CD4-positive, alpha-beta T cell treated with Interleukin-15 for 1 hour (primary cell): Measurements from ENCODE around the gene AFDN.

ENCODE experiments used
- DNase-seq: peaks from one replicate; pipeline ENCODE4 v3.0.0-alpha.2; 2020

Gene AFDN

DNA sequence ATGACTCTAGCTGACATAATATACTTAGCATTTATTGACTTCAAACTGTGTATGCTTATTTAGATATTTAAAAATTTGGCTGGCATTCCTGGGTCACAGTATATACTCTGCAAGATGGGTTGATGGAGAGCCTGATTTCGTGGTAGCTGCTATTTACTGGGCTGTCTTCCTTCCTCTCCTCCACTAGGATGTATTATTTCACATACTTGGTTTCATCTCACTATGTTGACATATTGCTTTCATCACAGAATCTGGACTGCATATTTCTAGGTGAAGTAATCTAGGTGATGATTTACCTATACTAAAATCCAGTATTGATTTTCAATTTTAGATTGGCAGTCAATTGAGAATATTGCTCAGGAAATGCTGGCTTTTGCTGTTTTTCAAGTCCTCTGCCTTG is 15.7 kb downstream of the AFDN start:
- no peak for DNase-seq

DNA sequence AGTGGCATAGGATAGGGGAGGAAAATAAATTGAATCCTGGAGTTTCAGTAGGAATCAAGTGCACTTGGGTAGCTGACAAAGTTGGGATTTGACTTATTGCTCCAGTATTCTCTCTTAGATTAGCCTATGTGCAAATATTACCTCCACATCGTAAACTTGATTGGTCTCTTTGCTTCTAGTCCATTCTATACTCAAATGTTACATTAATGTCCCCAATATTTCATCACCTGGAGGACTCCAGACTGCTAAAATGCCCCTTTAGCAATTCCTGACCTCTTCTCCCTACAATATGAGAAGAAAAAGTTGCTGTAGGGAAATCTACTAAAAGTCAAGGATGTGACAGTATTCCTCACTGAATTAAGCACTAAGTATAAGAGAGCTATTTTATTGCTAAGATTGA is 16.3 kb downstream of the AFDN start:
- no peak for DNase-seq

DNA sequence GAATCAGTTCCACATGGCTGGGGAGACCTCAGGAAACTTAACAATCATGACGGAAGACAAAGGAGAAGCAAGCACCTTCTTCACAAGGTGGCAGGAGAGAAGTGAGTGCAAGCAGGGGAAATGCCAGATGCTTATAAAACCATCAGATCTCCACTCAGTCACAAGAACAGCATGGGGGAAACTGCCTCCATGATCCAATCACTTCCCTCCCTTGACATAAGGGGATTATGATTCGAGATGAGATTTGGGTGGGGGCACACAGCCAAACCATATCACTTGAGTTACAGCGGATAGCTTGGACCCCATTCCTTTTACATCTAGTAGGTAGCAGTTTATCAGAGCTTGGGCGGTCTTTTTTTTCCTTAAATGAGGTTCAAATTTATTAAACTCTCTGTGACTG is 19.1 kb downstream of the AFDN start:
- DNase-seq: no peak

DNA sequence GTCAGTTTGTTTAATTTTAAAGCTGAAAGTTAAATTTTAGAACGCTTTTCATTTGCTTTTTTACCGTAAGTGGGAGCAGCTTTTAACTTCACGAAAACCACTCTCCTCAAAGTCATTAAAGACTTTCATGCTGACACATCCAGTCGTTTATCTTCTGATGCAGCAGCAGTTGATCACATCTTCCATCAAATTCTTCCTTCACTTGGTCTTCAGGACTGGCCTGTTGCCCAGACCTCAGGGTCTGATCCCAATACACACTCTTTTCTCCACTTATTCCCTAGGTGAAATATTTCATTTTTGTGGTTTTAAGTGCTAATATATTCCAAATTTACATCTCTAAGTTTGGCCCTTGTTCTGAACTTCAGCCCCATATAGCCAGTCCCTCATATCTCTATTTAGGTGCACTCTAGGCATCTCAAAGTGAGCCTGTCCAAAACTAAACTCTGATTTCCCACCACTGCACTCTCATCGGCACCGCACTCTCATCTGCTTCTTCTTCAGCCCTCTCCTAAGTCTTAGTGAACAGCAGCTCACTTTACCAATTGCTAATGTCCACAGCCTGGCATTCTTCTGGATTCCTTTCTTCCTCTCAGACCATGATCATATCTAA is 20.4 kb downstream of the AFDN start:
- no peak for DNase-seq

DNA sequence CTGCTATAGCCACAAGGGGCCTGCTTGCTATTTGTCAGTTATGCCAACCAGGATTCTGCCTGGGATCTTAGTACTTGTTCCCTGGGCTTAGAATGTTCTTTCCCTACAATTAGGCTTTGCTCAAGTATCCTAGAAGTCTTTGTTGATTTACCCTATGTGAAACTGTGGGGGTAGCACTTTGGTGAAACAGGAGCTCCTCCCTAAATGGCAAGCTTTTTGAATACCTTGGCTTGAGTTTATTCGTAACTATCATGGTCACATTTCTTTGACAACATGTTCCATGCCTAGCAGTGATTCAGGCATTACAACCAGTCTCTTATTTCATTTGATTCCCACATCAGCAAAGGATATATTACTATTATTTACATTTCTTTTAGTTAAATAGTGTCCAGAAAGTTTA is 21.2 kb downstream of the AFDN start:
- no peak for DNase-seq

DNA sequence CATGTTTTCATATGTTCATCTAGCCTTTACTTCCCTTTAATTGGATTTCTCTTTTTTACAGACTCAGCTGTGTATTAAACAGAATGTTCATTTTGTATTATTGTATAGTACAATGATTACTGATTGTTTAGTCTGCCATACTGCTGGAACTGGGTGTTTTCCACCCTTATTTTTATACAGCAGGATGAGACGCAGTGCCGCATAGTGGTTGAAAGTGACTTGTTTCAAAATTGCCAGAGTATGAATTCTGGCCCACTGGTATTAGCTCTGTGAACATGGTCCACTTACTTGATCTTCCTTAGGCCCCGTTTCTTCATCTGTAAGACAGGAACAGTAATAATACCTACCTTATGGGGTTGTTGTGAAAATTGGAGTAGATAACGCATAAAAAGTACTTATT is 22.1 kb downstream of the AFDN start:
- no peak for DNase-seq

DNA sequence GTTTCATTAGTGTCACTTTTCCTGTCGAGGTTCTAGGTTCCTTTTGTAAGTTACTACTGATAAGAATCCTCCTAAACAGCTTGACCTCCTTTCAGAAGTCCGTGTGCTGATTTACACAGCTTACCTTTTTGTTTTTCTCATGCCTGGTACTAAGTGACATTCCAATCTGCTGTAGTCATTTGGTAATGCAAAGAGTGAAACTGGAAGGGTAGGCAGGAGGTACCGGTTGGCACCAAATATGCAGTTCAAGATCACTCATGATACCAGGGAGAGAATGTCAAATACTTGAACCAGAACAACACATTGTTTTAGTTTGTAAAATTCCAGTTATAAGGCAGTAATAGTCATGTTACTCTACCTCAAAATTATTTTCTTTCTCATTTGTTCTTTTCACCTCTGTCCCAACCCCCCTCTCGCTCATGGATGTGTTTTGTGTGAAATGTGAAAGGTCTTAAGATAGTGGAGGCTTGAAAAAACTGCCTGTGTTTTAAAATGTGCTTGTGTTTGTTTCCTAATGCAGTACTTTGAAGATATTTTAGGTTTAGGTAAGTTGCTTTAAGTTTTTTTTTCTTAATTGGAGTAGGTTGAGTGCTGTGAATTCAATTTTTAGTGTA is 23.2 kb downstream of the AFDN start:
- no peak for DNase-seq

DNA sequence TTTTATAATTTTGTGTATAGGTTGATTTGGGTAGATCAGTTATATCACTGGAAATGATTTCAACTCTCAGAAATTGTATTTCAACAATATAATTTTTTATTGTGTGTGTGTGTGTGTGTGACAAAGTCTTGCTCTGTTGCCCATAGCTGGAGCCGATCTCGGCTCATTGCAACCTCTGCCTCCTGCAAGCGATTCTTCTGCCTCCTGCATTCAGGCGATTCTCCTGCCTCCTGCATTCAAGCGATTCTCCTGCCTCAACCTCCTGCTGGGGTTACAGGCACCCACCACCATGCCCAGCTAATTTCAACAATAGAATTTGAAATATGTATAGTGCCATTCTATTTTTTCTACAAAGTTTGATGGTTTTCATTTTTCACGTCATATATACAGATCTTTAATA is 24.1 kb downstream of the AFDN start:
- DNase-seq: no peak

DNA sequence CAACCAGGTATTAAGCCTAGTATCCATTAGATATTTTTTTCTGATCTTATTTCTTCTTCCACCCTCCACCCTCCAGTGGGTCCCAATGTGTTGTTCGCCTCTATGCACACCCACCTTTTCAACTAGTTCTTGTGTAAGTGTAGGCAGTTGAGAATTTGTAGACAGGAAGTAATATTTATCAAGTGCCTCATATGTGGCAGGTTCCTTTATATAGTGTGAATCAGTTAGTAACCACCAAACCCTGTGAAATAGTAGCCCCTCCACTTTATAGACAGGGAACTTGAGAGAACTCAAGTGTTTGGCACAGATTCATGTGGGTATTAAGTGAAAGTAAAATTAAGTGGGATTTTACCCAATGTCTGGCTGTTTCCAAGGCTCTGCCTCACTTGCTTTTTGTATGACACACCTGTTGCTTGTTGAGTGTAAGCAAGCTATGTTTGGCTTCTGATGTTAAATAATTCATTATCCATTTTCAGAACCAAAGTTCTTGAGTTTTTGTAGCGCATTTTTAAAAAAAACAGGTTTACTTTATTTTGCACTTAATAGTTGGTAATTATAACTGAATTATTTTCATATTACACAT is 24.8 kb downstream of the AFDN start:
- no peak for DNase-seq

DNA sequence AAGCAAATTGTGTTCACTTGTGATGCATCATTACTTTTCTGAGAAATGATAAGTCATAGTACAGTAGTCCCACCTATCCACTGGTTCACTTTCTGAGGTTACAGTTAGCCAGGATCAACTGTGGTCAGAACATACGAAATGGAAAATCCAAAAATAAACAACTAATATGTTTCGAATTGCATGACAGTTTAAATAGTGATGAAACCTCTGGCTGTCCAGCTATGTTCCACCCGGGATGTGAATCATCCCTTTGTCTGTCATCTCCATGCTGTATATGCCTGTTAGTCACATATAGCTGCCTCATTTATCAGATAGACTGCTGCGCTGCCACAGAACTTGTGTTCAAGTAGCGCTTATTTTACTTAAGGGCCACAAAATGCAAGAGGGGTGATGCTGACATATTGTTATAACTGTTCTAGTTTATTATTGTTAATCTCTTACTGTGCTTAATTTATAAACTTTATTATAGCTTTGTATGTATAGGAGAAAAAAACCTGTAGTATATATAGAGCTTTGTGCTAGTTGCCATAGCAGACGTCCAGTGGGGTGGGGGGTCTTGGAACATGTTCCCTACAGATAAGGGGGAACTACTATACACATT is 29.2 kb downstream of the AFDN start:
- DNase-seq: no peak

DNA sequence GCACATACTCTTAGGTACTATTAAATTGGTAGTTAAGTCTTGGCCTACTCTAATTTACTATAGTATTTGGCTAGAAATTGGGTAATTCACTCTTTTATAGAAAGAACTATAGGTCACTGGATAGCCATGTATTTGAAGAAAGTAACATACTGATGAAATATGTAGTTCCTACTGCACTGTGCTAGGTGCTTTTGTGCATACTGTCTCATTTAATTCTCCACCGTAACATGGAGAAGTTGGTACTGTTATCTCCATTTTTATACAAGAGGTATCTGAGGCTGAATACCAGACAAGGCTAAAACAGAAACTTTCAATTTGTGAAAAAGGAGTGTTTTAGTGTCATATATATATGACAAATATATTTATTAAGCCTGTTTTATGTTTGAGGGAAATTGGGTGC is 29.8 kb downstream of the AFDN start:
- no peak for DNase-seq

DNA sequence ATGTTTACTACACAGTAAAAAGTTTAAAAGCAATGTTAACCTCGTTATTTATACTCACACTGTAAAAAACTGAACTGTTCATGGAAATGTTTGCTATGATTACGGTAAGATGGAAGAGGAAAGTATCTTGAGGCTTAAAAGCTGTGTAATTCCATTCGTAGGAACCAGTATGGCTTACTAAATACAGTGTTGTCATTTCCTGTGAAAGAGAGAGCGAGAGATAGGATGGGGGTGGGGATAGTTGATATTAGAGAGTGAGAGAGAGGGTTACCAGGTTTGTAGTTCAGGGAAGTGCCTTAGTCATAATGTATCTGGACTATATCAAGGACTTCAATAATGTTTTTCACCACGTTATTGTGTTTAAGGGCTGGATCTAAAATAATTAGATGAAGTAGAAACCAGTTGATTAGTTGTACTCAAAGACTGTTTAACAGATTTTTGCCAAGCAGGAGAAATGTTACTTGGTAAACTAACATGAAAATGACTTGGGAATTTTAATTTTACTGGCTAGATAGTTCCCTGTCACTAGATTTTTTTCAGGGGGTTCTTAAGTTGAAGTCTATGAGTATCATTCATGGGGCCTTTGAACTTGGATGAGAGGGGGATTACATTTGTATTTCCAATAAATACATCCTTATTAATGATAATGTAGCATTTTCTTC is 30.4 kb downstream of the AFDN start:
- DNase-seq: no peak

DNA sequence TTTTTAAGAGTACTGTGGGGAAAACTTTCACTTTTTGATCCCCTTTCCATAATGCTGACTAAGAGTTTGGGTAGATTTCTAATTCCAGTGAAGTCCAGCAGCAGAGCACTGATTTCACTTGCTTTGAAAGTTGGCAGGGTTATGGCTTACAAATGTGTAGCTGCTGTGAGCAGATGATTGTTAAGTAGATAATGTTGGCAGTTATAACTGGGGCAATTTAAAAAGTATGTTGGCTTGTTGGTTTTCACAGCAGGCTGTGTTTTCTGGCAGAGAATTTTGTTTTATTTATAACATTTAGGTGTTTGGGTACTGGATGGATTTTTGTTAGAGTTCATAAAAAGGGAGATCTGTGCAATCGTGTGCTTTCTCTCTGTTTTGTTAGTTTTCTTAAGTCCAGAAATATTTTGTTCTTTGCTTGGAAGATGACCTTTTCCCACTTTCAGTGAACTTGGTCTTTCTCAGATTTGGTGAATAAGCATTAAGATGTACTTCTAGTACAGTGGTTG is 31.4 kb downstream of the AFDN start:
- DNase-seq: no peak

DNA sequence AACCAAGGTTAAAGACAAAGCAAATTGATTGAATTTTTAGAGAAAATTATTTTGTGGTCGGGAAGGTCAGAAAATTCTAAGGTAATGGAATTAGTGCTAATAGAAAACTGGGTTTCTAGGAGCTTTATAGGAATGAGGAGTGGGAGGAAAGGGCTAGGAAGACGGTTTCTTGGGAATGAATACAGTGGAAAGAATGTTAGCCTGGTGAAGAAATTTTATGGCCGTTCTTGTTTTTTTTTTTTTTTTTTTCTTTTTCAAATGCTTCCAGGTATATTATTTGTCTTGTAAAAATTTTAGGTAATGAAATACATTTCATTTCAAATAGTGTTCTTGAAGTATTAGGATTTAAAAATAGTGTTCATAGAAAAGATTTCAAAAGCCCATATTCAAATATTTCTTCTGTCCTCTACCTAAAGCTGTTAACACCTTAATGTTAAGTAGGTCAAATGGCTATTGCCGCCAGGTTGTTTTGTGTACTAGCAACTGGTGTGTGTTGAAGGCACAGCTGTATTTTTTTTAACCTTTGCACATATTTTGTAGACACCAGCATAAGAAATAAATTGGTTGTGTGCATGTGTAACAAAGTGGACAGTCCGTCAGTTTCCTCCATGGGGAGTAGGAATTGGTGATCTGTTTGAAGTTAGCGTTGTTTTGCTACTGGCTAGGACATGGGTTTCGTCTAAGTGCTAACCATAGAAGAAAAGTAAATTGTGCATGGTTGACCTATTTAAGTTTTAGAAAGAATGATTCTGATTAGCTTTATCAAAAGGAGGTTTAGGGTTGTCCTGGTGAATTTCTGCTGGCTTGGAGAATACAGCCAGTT is 32.3 kb downstream of the AFDN start:
- no peak for DNase-seq

DNA sequence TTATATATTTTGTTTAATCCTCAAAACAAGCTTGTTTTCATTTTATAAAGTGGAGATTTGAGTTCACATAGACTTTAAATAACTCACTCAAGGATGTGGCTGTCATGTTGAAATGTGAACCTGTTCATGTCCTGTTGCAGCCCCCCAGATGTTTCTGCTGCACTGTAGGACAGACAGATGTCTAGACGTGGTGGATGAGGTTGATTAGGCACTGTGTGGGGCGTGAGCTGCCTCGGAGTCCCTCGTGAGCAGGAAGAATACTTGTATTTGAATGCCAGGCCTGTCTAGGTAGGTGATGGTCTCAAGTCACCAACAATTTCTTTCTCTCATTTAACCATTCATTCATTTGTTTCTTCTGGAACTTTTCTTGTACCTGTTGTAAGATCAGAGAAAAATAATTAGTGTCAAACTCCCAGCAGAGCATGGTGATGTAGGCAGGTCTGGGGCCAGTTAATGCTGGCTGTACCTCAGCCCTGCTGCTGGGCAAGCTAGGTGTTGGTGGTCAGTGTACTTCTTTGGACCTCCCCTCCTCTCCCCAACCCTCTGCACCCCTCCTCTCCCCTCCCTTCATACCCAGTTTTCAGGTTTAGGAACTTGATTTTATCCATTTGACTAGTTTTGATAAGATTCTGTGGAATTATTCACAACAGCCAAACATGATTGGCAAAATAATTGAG is 34.0 kb downstream of the AFDN start:
- no peak for DNase-seq

DNA sequence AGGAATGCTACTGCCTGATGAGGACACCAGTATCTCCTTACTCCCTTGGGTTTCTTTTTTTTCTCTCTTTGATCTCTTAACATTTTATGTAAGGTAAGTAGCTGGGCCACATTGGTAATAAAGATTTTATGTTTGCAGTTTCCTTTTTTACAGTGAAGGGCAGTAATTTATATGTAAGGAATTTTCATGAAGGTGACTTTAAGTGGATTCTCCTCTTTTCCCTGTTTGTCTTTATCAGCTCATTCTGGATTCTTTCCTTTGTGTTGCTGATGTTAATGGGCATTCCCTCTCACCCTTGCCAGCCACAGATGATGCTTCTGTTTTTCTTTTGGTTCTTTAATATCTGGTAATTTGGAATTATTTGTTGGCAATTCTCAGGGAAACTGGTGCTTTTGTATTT is 34.7 kb downstream of the AFDN start:
- no peak for DNase-seq

DNA sequence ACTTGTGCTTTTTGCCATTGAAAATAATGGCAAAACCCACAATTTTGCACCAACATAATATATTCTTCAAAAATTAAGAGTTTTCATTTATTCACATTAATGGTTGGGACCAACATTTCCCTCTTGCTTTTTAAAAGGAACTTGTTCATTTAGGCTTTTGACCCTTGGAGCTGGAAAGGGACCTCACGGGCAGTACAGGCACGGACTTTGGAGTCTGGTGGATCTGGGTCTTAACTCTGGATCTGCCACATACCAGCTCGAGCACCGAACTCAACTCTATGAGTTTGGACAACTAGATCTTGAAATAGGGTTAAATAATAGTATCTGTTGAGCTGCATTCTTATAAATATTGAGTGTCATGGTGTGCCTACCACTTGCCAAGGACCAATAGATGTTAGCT is 37.2 kb downstream of the AFDN start:
- no peak for DNase-seq

DNA sequence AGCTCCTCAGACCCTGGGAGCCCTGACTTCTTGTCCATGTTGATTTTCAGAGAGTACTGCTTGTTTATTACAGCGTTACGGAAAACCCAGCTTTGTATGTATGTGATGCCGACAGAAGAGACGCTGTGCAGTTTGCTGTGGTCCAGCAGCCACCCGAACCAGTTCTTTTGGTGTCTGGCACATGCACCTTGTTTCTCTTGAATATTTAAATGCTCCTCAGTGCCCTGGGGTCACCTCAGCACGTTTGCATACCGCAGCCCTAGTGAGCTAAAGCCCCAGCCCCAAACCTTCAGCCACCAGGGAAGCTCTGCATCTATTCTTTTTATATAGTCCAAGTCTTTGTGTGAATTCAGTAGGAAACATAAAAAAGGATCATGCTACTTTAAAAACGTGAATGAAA is 39.9 kb downstream of the AFDN start:
- DNase-seq: no peak

DNA sequence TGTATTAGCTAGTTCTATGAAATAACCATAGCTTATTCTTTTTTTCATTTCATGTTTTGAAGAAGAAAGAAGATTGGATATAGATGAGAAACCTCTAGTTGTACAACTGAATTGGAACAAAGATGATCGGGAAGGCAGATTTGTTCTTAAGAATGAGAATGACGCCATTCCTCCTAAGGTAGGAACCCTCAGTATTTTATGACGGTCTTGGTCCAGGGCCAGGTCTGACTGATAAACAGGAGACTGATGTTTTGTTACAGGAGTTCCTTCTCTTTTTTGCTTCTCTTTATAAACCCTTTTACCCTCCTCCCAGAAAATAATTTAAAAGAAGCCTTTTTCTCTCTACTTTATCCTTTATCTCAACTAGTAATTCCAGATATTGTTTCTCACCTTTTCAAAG is 43.6 kb downstream of the AFDN start:
- DNase-seq: no peak

DNA sequence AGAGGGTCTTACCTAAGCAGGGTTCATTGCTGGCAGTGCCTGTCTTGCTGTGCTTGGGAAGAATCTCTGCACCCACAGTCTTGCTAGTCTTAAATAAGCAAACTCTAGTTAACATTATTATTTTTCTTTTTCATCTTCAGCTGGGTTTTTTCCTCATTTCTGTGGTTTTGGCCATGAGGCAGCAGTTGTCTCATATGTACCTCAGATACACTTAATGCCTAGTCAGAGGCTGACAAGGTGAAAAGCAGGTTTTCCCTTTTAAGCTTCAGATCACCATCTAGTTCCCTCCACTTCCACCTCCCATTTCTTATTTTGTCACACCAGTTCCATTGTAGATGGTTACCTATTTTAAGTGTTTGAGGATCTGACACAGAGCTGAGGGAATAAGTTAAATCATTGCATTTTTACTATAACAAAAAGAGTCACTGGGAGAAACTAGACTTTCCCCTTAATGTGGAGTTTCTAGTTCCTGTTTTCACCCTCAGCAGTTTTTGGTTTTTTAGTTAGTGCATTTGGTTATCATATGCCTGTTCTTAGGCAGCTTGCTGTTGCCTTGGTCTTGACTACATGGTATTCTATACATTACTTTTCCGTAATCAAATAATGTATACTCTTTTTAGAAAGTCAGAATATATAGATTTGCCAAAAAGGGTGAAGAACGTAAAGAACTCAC is 46.0 kb downstream of the AFDN start:
- DNase-seq: no peak

DNA sequence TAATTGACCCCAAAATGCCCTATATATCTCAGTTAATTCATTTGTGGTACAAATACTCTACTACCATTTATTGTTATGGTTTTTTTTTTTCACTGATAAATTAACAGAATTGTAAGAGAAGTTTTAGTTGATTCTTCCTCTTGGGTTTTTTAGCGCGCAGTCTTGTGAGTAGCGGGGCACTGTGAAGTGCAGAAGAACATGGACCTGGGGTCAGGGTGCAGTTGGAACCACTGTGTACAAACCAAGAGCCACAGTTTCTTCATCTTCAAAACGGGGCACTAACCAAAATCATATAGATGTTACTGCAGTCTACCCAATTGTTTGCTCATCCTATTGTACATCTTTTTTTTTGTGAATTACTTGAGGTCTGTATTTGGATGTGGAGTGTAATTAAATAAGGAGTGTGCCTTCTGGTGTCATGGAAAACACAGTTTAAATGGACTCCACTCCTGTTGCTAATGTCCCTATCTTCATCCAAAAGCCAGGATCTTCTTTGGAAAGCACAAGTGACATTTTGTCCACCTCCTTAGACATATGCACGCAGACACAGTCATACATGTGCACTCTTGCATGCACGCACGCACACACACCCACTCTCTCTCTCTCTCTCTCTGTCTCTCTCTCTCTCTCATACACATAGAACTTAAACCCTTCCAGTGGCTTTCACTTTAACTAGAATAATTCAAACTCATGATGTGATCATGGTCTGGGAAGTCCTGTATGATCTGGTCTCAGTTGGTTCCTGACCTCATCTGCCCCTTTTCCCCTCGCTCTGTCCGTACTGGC is 51.5 kb downstream of the AFDN start:
- DNase-seq: no peak
